Ectodermal cell (in vitro differentiated cells): ENCODE data around the gene RAB3GAP2.
"Not testable (repeated sequence)": the region's sequence is repeated elsewhere in the genome, so short reads cannot be mapped to it uniquely, and the experiment has no call there.

Source experiments
- H3K27ac ChIP-seq: 2 replicates; pipeline ENCODE4 v1.7.0; 2013; ENCODE audit warnings: mild to moderate bottlenecking, low read depth, low read length; ENCODE audit not compliant: insufficient read depth, poor library complexity, severe bottlenecking
- H3K27me3 ChIP-seq: 2 replicates; pipeline ENCODE4 v1.7.0; 2013; ENCODE audit warnings: mild to moderate bottlenecking, low read length; ENCODE audit not compliant: insufficient read depth, control insufficient read depth, poor library complexity, severe bottlenecking
- H3K36me3 ChIP-seq: one replicate; pipeline ENCODE4 v1.7.0; 2013; ENCODE audit warnings: low read length; ENCODE audit not compliant: control insufficient read depth, insufficient read depth
- H3K4me1 ChIP-seq: one replicate; pipeline ENCODE4 v1.7.0; 2013; ENCODE audit warnings: low read length; ENCODE audit not compliant: control insufficient read depth, insufficient read depth
- H3K4me3 ChIP-seq: 2 replicates; pipeline ENCODE4 v1.7.0; 2013; ENCODE audit warnings: low read depth, low read length, control low read depth; ENCODE audit not compliant: insufficient read depth
- H3K9me3 ChIP-seq: 2 replicates; pipeline ENCODE4 v1.7.0; 2013; ENCODE audit warnings: mild to moderate bottlenecking, low read length, moderate library complexity; ENCODE audit not compliant: control insufficient read depth
- WGBS, 2 experiments: methylation state at CpG; one replicate each; pipeline ENCODE4 v1.1.7; 2013; ENCODE audit warnings: missing lambda C conversion rate in 2 of 2; 5-methylcytosine and 5-hydroxymethylcytosine counted together

Gene RAB3GAP2

DNA sequence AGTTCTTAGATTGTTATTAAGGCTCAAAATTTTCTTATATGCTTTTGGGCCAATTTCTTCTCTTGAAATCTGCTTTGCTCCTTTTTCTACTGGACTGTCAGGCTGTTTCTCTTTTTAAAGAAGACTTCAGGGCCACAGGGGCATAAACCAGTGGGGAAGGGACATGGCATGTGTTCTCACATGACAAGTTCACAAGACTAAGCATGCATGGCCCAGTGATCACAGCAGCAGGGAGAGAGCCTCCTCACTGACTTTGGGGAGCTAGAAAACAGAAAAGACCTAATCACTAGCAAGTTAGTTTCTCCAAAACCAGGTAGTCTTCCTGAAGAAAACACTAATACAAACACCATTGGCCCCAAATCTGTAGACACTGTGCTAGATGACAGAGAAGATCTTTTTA is 64.8 kb downstream of the RAB3GAP2 start:
- no peaks in the 10 kb centered on the region for H3K27me3 ChIP-seq
- H3K36me3 ChIP-seq = peaks cover 21% of the 10 kb centered on the region
- H3K27ac ChIP-seq = no peak overlapping the region
- no peak overlapping the region for H3K4me3 ChIP-seq
- H3K4me1 ChIP-seq = no peaks in the 10 kb centered on the region
- H3K9me3 ChIP-seq = no peaks in the 10 kb centered on the region

DNA sequence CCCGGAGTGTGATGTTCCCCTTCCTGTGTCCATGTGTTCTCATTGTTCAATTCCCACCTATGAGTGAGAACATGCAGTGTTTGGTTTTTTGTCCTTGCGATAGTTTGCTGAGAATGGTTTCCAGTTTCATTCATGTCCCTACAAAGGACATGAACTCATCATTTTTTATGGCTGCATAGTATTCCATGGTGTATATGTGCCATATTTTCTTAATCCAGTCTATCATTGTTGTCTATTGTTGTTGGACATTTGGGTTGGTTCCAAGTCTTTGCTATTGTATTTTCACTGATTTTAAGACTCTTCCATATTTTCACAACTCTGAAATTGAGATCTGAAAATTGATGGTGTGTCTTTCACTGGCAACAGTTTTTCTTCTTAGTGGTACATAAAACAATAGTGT is 67.5 kb downstream of the RAB3GAP2 start:
- not testable (repeated sequence) for H3K27me3 ChIP-seq, H3K9me3 ChIP-seq, H3K27ac ChIP-seq, H3K4me3 ChIP-seq, H3K4me1 ChIP-seq
- no CpG with 5 or more reads among the region's 2 CpGs for WGBS, 2 experiments
- H3K36me3 ChIP-seq = peaks cover 20% of the 10 kb centered on the region

DNA sequence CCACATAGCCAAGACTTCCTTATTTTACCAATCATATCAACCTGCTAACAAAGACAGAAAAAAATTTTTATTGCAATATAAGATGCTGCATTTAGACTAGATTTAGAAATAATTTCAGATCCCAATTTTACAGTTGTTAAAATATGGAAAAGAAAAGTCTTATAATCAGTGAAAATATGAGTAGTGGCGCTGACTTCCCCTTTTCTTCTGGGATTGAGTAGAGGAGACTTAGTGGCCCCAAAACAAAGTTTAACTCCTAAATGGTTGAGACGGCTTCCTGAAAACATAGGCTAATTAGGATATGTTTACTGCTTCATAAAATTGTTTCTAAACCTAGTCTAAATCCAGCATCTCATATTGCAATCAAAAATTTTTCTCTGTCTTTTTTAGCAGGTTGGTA is 68.4 kb downstream of the RAB3GAP2 start:
- H3K27ac ChIP-seq = no peak overlapping the region
- H3K9me3 ChIP-seq = no peaks in the 10 kb centered on the region
- no peaks in the 10 kb centered on the region for H3K27me3 ChIP-seq
- H3K4me3 ChIP-seq = no peak overlapping the region
- no peaks in the 10 kb centered on the region for H3K4me1 ChIP-seq
- 95 to 96% methylated on average over 1 to 2 of the region's 2 CpGs for WGBS, 2 experiments
- peaks cover 20% of the 10 kb centered on the region for H3K36me3 ChIP-seq

DNA sequence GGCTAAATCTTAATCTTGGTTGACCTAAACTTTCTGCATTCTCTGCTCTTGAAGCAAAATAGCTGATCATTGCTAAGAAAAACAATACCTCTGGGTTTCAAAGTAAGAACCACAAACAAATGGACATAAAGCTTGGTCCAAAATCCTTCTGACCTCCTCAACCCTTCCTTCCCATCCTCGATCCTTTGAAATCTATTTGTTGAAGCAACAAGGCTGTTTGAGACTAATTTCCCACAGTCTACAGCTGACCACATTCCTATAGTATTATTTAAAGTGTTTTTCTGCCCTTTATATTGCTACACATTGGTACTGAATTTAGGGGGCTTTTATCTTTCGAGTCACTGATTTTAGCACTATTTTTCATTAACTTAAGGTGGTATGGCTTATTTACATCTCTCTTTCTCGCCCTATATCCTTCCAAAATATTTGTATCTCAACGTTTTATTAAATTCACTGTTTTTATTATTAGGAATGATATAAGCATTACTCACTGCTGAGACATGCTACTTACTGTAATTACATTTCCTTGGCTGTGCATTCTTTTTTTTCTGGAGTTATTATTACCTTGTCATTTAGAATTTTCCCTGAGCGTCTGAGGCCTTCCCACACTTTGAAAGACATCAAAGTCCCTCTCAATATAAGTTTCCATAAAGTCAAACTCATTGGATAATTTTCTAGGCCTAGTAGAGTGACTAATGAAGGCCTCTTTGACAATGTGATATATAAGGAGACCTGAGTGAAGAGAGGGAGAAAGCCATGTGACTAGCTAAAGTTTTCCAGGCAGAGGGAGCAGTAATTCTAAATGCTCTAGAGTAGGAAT is 73.9 kb downstream of the RAB3GAP2 start:
- H3K27ac ChIP-seq = no peak overlapping the region
- no peak overlapping the region for H3K4me3 ChIP-seq
- no peaks in the 10 kb centered on the region for H3K4me1 ChIP-seq
- H3K27me3 ChIP-seq = no peaks in the 10 kb centered on the region
- H3K9me3 ChIP-seq = no peaks in the 10 kb centered on the region
- 94 to 100% methylated on average over 1 to 3 of the region's 5 CpGs for WGBS, 2 experiments
- H3K36me3 ChIP-seq = peaks cover 8% of the 10 kb centered on the region

DNA sequence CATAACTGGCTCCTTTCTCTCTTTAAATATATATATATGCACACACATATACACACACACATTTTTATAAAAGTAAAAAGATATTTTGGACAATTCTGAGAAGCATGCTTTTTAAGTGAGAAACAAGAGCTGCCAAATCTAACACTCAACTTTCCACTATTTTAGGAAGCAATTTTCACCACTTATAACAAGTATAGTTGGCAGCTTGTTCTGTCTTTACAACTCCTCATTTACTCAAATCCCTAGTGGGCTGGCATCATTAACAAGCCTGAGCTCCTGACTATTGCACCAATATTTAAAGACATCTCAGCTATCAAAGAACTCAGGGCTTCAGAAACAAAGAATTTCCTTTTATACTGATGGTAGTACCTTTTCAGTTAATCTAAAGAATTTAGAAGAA is 76.6 kb downstream of the RAB3GAP2 start:
- Histone ChIP-seq H3K27ac (no peak overlapping the region), H3K9me3 (no peaks in the 10 kb centered on the region), H3K4me3 (no peak overlapping the region), H3K27me3 (no peaks in the 10 kb centered on the region), H3K4me1 (no peaks in the 10 kb centered on the region), H3K36me3 (peaks cover 18% of the 10 kb centered on the region)

DNA sequence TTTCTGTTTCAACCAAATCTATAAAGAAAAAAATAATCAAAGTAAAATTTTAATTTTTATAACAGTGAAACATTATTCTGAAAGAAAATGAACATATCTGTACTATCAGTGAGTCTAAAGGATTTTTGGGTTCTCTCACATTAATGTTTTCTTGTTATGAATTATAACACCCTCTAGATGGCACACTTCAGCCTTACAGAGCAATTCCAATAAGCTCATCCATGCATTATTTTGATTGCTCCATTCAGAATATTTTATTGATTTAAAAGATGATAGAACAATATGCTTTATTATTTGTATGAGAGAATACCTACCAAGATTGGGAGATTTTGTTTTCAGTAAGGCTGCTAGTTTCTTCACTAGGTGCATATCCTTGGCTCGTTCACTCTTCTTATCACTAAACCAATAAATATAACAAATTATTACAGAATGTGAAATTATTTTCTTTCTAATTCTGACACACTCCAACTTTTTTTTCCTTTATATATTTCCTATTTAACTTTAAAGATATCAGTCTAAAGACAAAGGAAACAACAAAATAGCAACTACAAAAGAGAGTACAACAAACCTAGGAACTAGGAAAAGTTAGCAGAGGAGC is 82.4 kb downstream of the RAB3GAP2 start:
- no peaks in the 10 kb centered on the region for H3K4me1 ChIP-seq
- no peaks in the 10 kb centered on the region for H3K9me3 ChIP-seq
- WGBS, 2 experiments = no CpG with 5 or more reads among the region's 1 CpG
- H3K4me3 ChIP-seq = no peak overlapping the region
- H3K27ac ChIP-seq = no peak overlapping the region
- H3K27me3 ChIP-seq = no peaks in the 10 kb centered on the region
- H3K36me3 ChIP-seq = peaks cover 24% of the 10 kb centered on the region

DNA sequence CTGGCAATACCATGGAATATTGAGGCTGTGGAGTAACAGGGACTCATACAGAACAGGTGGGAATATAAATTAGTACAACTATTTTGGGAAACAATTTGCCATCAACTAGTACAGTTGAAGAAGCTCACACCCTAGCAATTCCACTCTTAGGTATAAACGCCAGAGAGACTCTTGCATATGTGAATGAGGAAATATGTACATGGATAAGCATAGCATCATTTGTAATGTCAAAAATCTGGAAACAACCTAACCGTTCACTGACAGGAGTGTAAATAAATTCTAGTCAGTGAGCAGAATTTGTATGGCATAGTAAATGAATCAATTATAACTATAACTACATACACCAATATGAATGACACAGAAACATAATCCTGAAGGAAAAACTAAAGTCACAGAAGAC is 83.7 kb downstream of the RAB3GAP2 start:
- peaks cover 23% of the 10 kb centered on the region for H3K36me3 ChIP-seq
- H3K4me3 ChIP-seq = no peak overlapping the region
- H3K4me1 ChIP-seq = no peaks in the 10 kb centered on the region
- no peak overlapping the region for H3K27ac ChIP-seq
- WGBS, 2 experiments = 100% methylated on average over 2 of the region's 2 CpGs; no CpG with 5 or more reads in 1 of the 2 experiments
- H3K9me3 ChIP-seq = no peaks in the 10 kb centered on the region
- H3K27me3 ChIP-seq = no peaks in the 10 kb centered on the region

DNA sequence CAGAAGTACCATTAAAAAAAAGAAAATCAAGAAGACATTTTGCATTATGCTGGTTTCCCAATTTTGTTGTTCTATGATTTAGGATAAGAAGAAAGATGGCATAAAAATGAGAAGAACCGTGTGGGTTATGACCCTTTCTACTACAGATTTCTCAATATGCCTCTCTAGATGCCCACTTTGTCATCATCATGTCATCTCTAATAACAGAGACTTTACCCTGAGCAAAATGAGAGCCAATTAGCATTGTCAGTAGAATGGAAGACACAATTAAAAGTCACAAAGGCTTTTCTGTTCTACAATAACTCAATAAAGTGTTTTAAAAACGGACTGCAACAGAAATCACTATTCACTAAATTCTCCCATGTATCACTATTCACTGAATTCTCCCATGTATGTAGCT is 85.5 kb downstream of the RAB3GAP2 start:
- H3K27me3 ChIP-seq = no peaks in the 10 kb centered on the region
- H3K9me3 ChIP-seq = no peaks in the 10 kb centered on the region
- no peak overlapping the region for H3K27ac ChIP-seq
- H3K4me3 ChIP-seq = no peak overlapping the region
- H3K36me3 ChIP-seq = peaks cover 8% of the 10 kb centered on the region
- 67 to 85% methylated on average over 1 to 2 of the region's 2 CpGs for WGBS, 2 experiments
- H3K4me1 ChIP-seq = no peaks in the 10 kb centered on the region

DNA sequence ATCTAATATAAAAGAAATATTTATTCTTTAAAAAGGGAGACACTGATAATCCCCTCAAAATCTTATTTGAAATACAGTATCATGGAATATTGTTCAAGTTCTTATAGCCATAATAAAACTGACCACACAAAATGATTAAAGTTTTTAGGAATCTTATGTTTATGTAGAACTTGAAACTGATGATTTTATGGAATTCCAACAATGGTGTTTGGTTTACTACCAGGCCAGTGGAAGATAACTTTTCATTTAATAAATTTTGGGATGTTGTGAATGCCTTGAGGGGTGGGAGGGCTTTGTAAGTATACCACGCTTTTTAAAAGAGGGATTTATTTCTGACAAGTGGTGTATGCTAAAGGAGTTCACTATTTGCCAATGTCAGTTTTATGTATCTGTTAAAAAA is 87.7 kb downstream of the RAB3GAP2 start:
- peaks cover 7% of the 10 kb centered on the region for H3K36me3 ChIP-seq
- H3K4me3 ChIP-seq = no peak overlapping the region
- WGBS, 2 experiments = 93 to 97% methylated on average over 1 of the region's 1 CpG
- no peaks in the 10 kb centered on the region for H3K4me1 ChIP-seq
- H3K27me3 ChIP-seq = no peaks in the 10 kb centered on the region
- no peak overlapping the region for H3K27ac ChIP-seq
- no peaks in the 10 kb centered on the region for H3K9me3 ChIP-seq

DNA sequence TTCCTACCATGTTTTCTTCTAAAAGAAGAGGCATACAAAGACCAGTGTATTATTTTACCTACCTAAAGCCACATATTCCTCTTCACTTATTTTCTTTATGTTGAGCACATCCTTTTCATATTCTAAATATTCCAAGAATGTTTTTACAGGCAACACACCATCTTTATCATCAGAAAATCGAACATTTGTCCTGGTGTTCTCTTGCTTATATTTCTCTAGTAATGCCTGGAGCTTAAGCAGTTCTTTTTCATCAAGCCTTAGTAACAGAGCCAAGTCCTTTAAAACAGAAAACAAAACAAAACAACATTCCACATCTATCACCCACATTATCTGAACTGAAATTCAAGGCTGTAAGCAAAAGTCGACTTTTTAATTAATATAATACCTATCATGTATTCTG is 89.6 kb downstream of the RAB3GAP2 start:
- 91 to 92% methylated on average over 1 to 2 of the region's 2 CpGs for WGBS, 2 experiments
- no peaks in the 10 kb centered on the region for H3K27me3 ChIP-seq
- no peak overlapping the region for H3K4me3 ChIP-seq
- peaks cover 5% of the 10 kb centered on the region for H3K36me3 ChIP-seq
- no peaks in the 10 kb centered on the region for H3K9me3 ChIP-seq
- H3K27ac ChIP-seq = no peak overlapping the region
- no peaks in the 10 kb centered on the region for H3K4me1 ChIP-seq
